ENCODE measurements around the gene CALCOCO2.
A peak's percentile ranks its signal among the peaks of the same experiment; 100 is the strongest.
"Not testable (repeated sequence)": the region's sequence is repeated elsewhere in the genome, so short reads cannot be mapped to it uniquely, and the experiment has no call there.

The CALCOCO2 gene, protein sequence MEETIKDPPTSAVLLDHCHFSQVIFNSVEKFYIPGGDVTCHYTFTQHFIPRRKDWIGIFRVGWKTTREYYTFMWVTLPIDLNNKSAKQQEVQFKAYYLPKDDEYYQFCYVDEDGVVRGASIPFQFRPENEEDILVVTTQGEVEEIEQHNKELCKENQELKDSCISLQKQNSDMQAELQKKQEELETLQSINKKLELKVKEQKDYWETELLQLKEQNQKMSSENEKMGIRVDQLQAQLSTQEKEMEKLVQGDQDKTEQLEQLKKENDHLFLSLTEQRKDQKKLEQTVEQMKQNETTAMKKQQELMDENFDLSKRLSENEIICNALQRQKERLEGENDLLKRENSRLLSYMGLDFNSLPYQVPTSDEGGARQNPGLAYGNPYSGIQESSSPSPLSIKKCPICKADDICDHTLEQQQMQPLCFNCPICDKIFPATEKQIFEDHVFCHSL

DNA sequence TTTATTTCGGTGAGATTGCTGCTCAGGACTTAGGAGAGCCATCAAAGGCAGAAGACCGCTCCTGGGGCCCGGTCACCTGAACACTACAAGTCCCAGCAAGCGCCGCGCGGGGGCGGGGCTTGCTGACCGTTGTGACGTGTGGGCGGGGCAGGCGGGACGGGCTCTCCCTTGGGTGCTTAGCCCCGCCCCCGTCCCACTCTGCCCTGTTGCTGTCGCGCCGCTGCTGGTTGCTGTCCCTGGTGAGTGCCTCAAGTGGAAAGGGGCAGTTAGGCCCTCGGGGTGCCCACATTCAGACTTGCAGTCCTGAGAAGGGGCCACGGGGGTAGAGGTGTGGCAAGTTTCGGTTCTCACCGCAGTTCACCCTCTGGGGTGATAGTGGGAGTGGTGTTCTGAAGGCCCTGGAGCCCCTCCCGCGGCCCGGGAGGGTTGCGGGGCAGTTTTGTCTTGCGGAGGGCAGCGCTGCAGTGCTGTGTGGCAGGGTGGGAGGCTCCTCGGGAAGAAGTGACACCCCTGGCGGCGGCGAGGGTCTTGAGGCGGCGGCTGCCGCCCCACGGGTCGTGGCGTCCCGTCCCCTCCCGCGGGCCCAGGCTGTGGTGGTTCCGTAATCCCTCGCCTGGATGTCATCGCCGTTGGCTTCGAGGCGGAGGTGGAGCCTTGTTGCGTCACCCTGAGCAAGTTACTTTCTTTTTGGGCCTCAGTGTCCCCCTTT is at the start of gene CALCOCO2:
Gene CALCOCO2, plus strand, starts transcription at position 196 of the 709 bp plus-strand sequence. CDS start 10,673 bp downstream, outside the sequence.
- peak; percentile 76 for DNase-seq

DNA sequence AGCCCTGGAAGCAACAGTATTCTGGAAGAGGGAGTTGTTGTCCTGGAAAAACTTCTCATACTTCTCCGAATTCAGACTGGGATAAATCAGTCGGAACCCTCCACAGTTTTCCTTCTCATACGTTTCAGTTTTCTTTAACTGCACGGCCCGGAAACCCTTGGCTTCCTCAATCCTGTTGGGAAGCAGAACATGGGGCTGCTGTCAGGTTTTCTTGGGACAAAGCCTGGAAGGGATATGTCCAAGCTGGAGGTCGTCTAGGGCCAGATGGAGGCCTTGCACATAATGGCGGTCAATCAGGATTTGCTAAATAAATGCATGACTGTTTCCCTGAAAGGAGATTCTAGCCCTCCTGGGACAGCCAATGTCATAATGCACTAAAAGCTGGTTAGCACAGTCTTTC is 43.0 kb upstream of the CALCOCO2 start:
- DNase-seq, result no peak

DNA sequence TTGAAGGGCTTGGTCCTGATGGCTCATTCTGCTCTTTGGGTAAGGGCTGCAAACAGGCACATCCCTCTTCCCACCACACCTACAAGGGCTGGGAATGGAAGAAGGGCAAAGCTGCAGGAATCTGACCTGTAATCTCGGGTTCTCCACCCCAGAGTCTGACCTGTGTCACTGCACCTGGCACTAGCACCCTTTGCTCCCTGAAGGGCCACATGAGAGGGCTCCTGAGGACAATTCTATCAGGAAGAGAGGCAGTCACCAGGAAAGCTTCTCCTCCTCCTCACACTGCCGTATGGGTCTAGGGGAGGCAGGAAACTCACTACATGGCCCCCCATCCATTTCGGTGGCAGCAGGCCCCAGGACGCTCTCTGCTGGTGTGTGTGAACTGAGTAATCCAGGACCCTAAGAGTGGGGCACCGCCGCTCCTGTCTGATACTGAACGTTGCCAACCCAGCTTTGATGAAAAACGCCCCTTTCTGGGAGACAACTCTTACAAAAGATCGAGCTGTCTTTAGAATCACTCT is 40.2 kb upstream of the CALCOCO2 start:
- DNase-seq, result no peak

DNA sequence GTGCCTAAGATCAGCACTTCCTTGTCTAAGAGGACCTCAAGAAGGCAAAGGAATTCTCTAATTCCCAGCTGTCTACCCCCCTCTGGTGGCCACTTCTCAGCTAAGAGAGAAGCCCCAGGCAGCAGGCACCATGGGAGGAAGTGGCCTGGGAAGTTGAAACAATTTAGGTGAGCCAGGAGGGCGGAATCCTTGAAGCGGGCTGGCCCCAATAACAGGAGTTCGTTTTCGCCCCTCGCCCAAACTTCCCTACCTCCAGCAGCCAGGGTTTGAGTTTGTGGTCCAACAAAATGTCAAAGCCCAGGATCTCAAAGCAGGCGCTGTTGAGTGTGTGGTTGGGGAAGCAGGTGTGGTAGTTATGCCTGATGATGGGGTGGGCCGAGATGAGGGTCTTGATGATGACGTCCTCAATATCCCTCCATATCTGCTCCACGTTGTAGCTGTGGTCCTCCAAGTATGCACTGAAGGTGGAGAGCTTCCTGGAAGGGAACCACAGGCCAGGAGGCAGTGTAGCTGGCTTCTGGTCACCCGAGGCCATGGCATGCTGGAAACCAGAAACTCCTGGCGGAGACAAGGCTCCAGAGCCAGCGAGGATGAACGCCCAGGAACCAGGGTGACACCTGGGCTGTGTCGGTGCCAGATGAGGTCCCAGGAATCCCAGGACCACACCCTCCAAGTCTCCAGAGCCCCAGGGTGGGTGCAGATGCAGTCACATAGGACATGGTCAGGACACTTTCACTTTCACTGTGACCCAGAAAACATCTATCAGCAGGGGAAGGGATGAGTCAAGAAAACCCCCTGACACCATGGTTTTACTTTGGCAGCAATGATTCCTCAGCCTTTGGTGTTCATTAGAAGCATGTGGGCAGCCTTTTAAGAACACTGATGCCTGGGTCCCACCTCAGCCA is 39.5 kb upstream of the CALCOCO2 start:
- DNase-seq, result peak; percentile 44

DNA sequence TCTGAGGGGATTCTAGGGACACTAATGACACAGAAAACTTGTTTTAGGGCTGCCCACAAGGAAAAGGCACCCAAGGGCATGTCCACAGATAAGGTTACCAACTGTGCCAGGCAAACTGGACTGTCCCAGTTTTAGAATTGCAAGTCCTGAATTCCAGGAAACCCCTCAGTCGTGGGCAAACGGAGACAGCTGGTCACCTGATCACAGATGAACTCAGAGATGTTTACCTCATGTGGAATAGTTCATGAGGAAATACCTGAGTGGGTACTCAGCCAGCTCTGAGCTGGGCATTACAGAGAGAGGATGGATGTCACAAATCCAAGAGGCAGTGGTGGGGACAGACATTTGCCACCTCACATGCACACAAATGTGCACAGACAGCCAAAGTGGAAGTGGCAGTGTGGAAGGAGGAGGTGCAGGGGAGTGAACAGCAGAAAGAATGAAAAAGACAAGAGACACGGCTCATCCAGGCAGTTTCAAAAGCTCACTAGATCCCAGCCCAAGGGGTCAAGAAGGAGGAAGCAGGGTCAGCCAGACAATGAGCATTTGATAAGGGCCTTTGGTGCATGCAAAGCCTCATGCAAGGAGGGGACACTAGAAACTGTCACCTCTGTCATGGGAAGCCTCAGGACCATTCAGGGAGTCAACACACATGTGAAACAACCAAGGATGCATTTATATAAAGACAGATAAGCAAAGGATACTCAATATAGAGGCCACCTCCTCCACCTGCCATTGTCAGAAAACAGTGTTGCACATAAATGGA is 38.6 kb upstream of the CALCOCO2 start:
- no peak for DNase-seq

DNA sequence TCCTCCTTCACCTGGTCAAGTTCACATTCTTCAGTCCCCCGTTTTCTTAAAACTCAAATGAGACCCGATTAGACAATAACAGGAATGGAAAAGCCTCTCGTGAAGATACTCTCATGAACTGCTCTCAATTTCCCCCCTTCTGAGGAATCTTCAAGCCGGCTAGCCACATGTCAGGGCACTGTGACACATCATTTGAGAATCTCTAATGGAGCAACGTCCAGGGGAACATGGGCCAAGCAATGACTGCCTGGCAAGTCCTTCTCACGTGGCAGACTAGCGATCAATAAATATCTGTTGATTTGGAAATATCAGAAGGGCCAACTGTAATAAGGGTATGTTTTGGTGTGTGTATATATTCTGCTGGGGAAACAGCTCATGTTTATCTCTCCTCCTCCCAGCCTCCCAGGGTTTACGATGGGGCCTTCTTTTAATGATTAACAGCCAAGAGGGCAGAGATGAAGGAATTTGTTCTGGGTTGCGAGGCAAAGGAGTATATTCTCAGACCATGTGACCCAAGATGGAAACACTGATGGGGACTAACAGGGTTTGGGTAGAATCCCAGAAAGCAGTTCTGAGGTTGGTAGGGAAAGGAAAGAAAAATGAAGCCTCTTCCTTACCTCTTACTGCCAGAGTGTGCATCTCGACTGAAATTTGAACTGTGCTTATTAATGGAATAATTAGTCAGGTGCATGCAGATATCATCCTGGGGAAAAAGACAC is 35.2 kb upstream of the CALCOCO2 start:
- DNase-seq, result no peak

DNA sequence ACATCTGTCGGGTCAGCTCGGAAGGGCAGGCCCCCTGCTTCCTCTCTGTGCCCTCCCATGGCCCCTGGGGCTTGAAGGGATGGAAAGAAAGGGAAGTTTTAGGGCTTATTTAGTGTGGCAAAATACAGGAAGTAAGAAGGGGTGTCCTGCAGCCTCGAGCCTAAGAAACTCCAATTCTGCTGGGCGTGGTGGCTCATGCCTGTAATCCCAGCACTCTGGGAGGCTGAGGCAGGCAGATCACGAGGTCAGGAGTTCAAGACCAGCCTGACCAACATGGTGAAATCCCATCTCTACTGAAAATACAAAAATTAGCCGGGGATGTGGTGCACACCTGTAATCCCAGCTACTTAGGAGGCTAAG is 34.7 kb upstream of the CALCOCO2 start:
- not testable (repeated sequence) for DNase-seq

DNA sequence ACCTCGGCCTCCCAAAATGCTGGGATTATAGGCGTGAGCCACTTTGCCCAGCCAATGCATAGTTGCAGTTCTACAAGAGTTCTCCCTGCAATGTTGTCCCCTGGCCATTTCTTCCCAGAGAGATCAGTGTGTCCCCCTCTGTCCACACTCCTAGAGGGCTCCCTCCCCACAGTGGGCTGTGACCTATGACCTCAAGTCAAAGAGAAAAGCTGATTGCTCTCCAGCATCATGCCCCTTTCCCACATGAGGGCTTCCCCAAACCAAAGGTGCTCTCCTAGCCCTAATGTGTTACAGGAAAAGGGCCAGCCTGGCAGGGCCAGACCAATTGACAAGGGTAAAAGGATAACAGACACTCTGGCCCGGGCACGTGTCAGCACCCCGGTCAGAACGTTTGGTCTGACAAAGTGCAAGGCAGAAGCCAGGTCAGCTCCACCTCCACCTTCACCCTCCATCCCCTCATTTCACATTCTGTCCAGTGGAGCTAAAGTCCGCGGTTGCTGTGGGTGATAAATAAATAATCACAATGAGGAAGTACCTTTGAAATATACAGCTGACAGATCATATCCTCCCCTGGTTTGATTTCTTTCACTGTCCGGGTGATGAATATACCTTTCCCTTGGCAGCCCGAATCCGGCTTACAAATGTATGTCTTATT is 31.6 kb upstream of the CALCOCO2 start:
- no peak for DNase-seq

DNA sequence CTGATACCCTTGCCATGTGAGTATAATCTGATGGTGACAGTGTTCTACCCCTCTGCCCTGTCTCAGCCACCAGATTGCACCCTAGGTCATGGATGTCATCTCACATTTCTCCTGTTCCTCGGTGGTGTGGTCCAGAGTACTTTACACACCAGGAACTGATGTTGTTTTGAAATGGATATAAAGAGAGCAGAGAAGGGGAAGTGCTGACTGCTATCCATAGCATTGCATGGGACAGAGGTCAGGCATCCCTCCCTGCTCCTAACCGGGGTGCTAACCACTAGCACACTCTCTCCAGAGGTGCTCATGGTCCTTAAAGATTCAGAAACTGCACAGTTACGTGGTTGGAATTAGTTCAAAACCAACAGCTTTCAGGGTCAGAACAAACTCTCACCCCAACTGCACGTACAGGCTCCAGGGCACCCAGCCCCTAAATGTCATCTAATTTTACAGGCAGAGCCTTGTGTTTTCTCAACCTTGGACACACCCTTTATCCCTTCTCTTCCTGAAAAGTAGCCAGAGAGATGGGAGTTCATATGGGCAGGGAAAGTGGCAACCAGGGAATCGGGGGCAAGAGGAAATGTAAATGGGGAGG is 30.1 kb upstream of the CALCOCO2 start:
- DNase-seq, result no peak

DNA sequence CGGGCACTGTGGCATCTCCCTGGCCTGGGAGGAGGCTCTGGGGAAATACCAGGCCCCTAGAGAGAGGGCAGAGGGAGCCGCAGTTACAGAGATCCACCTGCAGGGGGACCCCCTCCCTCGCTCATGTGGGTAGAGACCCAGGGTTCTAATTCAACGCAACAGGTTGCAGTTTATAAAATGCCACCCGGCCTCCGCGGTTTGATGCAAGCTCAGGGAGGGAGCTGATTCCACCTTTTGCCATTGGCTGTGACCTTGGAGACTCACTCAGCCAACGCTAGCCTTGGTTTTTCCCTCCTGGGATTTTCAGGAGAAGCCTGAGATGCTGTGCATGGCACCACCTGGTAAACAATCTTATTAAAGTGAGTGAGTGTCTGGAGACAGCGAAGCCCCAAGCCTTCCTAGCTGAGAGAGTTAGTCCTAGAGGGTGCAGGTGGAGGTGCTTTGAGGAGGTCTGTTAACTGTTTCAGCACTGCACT is 25.9 kb upstream of the CALCOCO2 start:
- peak; percentile 11 for DNase-seq

DNA sequence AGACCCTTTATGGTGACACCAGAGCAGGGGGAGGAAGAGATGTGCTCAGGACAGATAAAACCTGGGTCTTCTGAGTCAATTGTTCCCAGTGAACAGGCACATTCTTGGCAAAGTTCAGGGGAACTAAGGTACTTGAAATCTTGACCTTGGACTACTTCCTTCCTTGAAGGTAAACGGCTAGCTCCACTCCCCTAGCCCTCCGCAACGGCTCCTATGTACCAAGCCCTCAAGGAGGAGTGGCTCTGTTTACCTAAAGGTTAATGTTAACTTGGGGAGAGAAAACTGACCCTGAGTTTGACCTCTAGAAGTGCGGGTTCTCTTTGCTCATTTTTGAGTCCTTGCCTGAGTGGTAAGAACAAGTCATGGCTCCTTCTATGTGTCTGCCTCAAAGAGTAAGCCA is 21.7 kb upstream of the CALCOCO2 start:
- no peak for DNase-seq

DNA sequence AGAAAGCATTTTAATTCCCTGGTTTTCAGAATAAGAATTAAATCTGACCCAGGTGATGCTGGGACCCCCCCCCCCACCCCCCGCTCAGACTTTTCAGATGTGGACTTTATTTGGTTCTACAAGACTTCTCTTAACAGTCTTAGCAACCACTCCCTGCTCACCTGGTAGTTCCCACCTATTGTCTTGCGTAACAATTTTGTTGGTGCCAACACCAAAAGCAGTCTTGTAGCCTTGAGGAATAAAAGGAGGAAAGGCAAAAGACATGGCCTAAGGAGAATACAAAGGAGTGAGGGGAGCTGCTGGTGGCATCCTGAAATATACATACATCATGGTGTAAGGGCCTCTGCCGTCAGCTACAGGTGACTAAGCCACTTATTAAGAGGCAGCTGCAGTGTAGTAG is 18.8 kb upstream of the CALCOCO2 start:
- DNase-seq, result no peak

DNA sequence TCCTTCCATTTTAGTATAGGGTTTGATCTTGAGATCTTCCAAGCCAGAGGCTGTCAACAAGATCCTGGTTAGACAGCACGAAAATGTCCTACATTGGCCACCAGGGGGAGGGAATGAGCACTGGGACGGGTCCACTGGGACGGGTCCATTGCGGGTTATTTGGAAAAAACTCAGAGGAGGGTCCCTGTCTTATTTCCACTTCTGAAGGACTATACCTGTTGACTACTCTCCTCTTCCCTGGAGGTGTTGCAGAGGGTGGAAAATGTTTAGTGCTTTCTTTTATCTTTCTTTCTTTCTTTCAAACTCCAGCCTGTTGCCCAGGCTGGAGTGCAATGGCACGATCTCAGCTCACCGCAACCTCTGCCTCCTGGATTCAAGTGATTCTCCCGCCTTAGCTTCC is 16.3 kb upstream of the CALCOCO2 start:
- no peak for DNase-seq

DNA sequence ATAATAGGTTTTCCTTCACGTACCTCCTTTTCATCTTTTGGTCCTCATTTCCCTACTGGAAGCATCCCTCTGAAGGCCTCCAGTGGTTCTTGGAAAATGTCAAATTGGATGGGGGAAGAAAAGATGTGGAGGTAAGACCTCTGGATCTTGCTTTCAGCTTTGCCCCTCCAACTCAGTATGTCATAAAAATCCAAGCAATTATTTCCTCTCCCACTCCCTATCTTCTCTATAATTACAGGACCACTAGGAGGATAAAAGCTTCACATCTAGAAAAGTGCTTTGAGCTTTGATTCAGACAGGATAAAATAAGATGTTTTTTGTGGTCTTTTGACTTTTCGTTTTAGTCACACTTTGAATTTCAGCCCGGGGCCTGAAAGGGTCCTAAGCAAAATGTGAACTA is 15.5 kb upstream of the CALCOCO2 start:
- DNase-seq, result no peak

DNA sequence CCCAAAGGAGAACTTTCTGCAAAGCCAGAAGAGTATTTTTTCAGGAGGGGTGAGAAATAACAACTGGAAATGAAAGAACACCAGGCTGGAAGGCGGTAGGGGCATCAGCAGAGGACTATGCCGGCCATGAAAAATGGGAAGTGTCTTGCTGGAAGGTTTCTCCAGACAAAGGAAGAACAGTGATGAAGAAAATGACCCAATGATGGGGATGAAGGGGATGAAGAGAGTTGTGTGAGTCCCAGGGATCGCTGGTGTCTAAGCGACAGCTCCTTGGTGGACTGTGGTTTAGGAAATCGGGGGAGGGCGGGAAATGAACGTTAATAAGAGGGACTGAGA is 14.4 kb upstream of the CALCOCO2 start:
- no peak for DNase-seq

DNA sequence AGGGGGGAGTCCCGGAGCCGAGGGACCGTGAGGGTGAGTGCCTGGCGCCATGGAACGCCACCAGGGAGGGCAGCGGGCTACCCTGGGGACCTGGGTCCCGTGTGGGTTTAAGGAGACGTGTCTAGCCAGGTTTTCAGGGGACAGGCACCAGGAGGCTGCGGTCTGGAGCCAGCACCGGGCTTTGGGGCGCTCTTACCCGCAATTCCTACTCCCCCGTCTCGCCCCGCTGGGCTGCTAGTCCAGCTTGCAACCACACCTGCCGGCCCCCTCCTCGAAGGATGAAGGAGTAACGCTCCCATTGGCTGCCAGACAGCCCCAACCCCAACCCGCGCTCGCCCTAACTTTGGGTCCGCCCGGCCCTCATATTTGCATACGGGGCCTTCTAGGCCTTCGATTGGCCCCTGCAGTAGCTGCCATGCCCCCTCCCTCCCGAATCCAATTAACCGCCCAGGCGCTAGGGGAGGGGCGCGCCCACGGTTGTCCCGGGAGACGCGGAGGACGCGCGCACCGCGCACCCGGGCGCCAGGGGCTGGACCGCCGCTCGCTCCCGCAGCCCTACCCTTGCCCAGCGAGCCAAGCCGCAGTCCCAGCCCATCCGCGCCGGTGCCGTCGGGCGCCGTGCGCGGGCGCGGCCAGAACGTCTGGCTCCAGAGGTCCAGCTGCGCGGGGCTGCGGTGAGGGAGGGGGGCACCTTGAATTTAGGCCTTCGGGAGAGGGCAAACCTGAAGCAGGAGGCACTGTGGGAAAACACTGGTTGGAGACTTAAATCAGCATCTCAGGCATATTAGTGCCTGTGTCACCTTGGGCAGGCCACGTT is 13.9 kb upstream of the CALCOCO2 start, which contains the start of gene TTLL6:
Gene TTLL6, minus strand, starts transcription at position 456 of the 817 bp plus-strand sequence. Its CDS starts 157 bp downstream, at position 299.
- peak; percentile 94 for DNase-seq

DNA sequence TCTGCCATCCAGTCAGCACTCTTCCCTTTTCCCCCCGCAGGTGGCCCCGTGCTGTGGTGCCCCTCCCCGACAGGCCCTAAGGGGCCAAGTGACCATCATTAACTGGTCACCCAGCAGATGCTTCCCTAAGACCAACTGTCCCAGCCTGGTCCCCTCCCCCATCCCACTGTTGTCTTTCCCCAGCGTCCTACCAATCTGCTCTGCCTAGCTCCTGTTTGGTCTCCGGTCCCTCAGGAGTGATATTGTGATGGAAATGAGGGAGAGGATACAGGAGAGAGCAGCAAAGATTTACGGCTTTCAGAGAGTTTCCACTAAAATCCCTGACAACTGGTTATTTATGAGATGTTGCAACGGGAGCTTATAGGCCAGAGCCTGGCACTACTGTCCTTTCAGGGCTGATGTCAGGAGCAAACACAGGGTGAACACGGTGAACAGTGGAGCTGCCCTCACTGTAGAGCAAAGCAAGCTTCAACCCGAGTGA is 12.4 kb upstream of the CALCOCO2 start:
- no peak for DNase-seq

DNA sequence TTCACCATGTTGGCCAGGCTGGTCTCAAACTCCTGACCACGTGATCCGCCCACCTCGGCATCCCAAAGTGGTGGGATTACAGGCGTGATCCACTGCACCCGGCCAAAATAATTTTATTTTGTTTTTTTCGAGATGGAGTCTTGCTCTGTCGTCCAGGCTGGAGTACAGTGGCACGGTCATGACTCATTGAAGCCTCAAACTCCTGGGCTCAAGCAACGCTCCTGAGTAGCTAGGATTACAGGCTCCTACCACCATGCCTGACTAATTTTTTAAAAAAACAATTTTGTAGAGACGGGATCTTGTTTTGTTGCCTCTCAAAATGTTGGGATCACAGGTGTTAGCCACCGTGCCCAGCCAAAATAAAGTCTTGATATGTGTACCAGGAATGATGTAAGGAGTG is 11.4 kb upstream of the CALCOCO2 start:
- no peak for DNase-seq

DNA sequence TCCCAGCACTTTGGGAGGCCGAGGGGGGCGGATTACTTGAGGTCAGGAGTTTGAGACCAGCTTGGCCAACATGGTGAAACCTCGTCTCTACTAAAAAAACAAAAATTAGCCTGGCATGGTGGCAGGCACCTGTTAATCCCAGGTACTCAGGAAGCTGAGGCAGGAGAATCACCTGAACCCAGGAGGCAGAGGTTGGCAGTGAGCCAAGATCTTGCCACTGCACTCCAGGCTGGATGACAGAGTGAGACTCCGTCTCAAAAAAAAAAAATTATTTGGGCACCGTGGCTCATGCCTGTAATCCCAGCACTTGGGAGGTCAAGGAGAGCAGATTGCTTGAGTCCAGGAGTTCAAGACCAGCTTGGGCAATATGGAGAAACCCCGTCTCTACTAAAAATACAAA is 9.9 kb upstream of the CALCOCO2 start:
- peak; percentile 20 for DNase-seq
